ENCODE measurements around the gene PDE6B.
"Not testable (repeated sequence)": the region's sequence is repeated elsewhere in the genome, so short reads cannot be mapped to it uniquely, and the experiment has no call there.

The PDE6B gene

DNA sequence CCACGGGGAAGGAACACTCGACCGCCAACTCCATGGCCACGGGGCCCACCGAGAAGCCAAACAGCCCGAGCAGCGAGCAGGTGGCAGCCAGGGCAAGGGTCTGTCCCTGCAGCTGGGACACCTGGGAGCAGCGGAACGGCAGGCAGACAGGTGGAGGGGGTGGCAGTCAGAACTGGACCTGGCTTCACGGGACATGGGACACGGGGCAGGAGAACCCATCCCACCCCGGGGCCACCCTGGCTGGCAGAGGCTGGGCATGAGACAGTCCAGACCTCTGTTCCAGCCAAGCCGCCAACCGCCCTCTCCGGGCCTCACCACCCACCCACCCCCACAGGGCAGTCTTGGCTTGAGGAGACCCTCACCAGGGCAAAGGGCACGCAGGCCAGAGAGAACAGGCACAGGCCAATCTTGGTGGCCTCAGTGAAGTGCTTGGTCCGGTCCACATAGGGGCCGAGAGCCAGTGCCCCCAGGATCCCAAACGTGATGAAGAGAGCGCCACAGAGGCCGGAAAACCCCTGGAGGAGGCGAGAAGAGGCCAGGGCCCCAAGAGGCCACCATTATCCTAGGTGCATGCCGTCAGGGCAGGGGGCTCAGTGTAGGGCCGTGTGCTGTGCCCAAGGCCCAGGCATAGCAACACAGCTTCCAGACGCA, 58.0 kb downstream of the PDE6B start:
- no peak for DNase-seq (ENCODE audit: low spot score)

DNA sequence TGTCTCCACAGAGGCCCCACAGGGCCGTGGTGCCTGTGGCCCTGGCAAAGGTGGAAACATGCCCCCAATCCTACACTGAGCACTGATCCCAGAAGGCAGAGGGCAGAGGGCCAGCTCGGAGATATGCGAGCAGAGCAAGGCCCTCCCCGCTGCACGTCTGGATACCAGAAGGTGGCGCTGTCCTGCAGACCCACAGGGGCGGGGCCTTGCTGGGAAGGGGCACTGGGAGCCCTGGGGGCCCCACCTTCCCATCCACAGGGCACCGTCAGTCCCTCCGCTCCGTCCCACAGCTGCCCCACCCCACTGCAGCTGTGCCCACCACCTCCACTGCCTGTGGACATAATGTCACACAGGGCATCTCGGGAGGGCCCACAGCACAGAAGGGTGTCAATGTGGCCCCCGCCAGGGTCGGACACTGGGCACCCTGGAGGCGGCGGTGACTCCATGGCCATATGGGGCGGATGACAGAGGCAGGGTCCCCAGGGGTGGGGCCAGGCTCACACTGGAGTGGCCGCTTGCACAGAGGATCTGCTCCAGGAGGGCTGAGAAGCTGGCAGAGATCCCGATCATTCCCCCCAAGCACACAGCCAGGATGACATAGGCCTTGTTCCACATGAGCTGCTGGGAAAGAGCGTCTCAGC, 58.7 kb downstream of the PDE6B start:
- DNase-seq (ENCODE audit: low spot score), result peak; percentile 78

DNA sequence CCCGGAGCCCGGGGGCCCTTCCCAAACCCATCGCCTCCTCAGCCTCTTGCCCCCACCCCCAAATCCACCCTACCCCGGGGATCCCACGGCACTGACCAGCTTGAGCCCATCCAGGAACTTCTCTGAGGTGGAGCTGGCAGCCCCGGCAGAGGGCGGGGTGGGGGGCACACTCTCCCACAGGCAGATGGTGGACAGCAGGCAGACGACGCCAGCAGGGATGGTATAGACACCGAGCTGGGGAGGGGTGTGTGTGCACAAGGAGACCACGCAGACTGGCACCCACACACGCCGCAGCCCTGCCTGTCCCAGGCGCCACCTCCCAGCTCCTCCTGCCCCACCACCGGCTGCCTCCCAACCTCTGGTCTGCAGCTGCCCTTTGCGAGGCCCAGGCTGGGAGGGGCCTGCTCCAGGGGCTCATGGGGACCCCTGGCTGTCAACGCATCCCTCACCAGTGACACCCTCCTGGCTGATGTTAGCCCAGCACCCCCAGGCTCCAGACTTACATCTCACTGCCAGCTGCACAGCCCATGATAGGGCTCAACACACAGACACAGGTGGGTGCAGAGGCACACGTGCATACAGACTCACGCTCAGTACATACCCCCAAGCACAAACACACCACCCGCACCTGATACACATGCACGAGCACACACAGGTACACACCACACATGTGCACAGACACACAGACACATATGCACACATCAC, 59.4 kb downstream of the PDE6B start:
- no peak for DNase-seq (ENCODE audit: low spot score)

DNA sequence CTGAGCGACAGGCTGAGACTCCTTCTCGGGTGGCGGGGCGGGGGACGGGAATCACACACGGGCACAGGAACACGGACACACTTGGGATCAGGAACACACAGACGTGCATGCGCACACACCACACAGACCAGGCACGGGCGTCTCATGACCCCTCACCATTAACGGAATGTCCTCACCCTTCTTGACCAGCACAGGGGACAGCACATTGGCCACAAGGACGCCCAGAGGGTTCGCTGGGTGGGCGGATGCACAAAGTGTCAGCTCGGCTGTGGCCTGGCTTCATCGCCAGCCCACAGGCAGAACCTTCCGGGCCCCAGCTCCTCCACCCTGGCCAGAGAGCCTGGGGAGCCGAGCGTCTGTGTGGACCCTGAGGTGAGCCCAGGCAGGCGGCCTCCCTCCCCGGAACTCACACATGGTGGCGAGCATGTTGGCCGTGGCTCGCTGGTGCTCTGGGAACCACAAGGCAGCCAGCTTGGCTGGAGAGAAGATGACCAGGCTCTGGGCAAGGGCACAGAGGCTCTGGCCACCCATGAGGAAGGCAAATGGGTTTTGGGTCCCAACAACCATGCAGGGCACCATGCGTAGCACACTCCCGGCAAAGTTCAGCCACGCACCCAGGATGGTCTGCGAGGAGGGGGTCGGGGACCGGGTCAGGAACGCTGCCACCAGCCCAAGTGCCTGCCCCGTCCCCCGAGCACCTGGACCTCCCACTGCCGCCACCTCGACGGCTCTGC, 60.5 kb downstream of the PDE6B start:
- DNase-seq (ENCODE audit: low spot score), result no peak

DNA sequence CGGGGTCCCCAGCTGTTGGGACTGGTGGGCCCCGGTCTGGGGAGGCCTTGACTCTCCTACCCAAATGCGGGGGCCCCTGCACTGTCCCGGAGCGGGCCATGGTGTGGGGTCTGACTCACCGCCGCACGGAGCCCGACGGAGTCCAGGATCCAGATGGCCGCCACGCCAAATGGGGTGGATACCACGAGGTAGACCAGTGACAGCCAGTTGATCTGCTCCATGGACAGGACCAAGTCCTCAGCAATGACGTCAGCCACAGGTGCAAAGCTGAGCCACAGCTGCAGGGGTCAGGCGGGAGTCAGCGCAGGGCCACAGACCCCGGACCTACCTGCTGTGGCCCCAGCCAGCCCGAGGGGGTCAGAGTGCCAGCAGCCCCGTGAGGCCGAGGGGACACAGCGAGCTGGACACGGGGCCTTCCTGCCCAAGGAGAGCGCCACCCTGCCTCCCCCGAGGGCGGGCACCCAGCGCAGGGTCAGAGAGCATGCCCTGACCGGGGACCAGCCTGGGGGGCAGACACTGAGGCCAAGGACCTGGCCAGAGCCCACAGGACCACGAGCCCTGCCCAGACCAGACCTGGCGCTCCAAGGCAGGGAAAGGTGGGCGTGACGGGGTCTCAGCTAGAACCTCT, 61.2 kb downstream of the PDE6B start:
- DNase-seq (ENCODE audit: low spot score), result no peak

DNA sequence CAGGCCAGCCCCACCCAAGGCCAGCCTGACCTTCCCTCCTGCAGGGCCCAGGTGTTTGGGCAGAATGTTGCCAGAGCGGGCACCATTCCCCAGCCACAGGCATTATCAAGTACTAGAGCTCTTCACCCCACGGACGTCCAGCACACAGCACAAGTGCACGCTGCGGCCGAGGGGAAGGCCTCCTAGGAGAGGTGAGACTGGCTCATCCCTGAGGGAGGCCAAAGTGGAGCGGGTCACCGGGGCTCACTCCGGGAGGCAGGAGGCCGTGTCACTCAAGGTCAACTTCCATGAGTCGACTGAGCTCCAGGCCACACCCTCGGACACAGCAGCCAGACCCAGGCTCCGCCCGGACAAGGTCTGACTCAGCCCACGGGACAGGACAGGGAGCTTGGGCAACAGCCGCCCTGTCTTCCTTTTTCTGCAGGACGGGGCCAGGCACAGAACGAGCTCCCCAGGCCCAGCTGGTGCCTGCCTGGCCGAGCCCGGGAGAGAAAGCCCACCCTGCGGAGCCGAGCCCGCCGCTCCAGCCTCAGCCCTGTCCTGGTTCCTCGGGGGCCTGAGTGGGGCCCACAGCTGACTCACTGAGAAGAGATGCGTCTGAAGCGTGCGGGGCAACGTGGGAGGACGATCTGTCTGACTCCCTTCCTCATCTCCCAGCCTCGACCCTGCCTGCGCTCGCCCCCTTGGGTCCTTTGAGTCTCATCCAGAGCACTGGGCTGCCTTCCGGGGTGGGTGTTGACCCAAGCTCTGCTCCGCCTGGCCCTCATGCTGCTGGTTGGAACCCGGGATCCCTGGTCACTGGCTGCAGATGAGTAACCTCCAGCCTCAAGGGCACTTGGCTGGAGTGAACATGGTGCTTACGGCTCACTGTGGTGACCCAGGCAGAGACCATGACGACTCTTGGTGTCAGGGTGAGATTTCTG, 61.9 kb downstream of the PDE6B start:
- DNase-seq (ENCODE audit: low spot score), result peak; percentile 97

DNA sequence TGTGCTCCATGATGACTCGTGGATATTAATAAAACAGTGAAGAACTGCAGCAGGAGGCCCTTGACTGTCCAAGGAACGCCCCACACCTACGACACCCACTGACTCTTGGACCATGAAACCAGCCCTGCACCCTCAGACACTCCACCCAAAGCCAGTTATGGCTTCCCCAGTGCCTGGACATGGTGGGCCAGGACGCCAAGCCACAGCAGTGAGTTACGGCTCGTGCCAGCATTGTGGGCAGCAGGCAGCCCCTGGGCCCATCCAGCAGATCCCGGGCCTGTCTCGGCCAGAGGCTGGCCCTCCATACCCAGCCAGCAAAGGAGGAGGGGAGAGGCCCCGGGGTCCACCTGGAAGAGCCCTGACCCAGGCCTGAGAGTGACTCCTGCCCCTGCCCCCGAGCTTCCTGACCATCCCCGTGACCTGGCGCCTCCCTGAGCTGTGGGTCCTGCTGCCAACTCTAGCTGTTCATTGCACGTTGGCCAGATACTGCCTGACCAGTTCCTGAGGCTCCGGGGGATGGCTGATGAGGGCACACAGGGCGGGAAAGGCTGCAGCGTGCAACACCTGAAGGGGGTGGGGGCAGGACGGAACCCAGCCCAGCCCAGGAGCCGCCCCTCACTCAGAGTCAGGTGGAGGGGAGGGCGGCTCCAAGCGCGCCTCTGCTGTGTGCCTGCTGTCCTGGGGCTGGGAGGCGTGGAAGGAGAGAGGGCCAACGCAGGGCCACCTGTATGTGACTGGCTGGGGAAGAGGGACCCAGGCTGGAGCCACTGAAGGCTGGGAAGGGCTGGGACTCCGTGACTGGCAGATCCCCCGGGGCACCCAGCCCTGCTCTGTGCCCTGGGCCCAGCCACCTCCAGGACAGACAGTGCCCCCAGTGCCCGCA, 62.8 kb downstream of the PDE6B start:
- no peak for DNase-seq (ENCODE audit: low spot score)

DNA sequence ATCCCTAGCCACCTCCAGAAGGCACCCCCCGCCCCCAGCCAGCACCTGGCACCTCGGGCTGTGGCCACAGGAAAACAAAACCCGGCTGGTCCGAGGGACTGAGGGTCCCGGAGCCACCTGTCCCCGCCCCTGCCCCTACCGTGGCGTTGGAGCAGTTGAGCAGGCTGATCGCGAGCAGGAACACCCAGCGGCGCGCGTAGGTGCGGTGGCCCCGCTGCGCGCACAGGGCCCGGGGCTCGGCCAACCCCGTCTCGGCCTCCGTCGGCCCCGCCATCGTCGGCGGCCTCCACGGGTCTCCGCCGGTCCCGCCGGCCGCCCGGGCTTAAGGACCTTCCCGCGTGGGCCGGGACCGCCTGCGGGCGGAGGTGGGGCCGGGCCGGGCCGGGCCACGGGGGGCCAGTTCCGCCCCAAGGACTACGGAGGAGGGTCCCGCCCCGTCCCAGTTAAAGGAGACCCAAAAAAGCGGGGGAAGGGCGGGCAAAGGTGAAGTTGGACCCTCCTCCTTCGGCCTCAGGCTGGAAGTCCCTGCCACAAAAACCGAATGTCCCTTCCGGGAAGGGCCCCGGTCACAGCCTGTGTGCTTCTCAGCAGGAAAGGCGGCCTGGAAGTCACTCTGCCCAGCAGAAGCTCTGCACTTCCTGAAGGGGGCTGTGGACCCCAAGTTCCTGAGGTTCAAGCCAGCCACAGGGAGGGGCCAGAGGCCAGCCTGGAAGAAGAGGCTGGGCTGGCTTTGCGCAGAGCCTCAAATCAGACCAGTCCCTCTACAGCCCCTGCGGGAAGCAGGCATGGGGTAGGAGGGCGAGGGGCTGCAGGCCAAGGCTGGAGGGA, 63.7 kb downstream of the PDE6B start, which contains the start of gene SLC49A3:
SLC49A3 (minus strand) TSS at position 298 of the 828 bp plus-strand sequence; CDS start at position 274, 24 bp downstream.
- DNase-seq (ENCODE audit: low spot score), result peak; percentile 64

DNA sequence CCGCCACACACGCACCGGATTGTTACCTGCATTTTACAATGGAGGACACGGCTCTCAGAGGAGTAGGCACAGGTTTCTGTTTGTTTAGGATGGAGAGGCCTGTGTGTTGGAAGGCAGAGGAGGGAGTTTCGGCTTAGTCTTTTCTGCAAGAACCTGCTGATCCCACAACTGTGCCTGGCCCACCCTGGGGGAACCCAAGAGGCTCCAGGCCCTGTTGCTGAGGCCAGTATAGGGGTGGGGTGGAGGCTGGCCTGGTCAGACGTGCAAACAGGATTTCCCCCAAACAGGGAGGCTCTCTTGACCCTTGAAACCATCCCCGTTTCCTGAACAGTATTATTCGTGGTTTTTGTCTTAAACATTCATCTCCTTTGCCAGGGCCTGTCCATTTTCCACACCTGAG, 64.3 kb downstream of the PDE6B start:
- no peak for DNase-seq (ENCODE audit: low spot score)

DNA sequence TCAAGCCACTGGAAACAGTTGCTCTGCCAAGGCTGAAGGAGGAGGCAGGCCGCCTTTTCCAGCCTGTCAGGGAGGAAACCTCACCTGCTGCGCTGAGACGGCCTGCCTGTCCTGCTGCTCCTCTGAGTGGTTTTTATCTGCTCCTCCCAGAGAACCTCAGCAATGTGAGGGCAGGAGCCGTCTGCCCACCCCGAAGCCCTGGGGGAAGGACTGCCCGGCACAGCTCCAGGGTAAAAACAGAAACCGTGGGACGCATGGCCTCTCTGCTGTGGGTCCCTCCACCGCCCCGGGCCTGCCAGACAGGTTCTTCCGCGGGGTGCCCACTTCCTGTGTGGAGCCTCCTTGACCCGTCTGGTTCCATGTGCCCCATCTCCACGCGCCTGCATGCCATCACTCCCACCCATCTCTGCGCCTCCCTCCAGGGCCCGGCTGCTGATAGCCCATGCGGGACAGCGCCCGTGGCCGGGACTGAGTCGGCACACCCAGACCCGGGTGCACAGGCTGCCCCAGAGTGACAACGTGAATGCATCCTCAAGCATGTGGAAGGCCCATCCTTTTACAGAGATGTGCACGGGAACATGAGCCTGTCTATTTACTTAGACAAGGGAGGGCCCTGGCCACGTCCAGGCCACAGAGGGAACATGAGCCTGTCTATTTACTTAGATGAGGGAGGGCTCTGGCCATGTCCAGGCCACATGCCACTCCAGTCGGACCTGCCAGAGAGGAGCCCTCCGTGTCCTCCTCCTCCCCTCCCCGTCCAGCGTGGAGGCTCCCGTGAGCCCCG, 67.6 kb downstream of the PDE6B start:
- DNase-seq (ENCODE audit: low spot score), result no peak

DNA sequence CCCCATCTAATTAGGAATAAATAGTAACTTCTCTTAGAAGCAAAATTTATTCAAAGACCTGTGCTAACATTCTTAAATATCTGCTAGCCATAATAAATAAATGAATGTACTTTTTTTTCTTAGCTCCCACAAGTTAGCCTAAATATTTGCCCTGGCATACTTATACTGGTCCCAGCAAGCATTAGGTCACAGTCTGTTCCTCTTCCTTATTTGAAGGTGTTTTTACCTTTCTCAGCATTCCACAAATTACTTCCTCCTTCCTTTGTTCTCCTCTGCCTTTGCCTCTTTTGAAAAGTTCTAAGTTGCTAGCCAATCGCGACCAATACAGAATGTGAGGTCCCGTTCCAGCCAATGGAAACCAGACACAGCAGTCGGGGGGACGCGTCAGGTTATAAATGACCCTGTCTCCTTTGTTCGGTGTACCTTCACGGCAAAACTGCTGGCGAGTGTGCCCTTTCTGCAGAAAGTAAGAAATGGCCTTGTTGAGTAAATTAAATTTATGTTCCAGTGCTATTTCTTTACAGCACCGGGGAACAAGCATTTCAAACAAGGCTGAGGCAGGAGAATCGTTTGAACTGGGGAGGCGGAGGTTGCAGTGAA, 69.1 kb downstream of the PDE6B start:
- not testable (repeated sequence) for DNase-seq (ENCODE audit: low spot score)

DNA sequence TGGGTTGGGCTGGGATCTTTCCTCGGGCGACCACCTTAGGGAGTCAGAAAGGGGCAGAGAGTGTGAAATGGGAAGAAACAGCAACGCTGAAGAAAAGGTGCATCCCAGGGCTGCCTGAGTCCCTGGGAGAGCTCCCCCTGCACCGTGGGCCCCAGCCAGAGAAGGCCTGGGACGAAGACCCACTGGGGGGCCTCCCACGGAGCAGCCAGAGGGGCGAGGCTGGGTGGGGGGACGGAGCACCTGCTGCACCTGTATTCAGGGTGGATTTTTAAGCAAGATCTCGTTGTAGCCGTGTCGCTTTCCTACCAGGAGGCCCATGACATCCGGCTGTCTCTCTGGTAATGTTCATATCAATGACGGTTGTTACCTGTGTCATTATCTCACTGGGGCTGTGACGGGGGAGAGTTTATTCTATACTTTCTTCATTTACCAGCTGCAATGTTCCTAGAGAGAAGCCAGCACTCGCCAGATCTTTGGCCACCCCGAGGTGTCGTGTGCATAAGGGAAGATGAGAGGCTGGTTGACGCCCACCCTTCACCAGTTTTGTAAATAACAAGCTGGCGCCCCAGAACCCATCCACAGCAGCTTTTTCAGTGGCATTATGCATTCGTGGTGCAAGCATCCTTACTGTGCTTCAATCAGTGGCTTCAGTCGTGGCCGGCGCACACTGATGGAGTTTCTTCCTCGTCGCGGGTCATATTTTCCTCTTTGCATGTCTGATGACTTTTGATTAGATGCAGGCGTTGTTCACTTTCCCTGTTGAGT, 74.6 kb downstream of the PDE6B start:
- no peak for DNase-seq (ENCODE audit: low spot score)

DNA sequence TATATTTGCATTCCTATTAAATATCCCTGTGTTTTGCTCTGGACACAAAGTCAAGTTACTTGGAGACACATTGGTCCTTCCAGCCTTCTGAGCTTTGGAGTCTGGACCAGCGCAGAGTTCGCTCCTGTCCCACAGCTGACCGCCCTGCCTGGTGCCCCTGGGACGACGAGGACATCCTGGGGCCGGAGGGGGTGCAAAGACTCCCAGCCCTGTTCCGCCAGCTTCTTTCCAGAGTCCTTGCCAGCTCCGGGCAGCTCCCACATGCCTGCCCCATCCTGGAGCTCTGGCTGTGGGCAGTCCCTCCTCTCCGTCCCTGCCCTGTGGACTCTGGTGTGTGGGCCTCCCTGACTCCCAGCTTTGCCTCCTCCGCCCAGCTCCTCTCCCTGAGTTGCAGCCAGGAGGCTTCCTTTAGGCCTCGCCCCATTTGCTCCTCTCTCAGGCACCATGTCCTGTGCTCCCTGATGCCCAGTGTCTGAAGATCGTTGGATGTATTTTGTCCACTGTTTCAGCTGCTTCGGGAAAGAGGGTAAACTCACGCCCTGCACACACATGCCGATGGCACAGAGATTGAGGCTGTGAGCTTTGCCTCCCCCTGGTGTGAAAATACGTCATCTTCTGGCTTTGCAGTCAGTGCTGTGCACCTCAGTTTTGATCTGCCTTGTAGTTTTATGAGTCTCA, 75.4 kb downstream of the PDE6B start:
- DNase-seq (ENCODE audit: low spot score), result no peak

DNA sequence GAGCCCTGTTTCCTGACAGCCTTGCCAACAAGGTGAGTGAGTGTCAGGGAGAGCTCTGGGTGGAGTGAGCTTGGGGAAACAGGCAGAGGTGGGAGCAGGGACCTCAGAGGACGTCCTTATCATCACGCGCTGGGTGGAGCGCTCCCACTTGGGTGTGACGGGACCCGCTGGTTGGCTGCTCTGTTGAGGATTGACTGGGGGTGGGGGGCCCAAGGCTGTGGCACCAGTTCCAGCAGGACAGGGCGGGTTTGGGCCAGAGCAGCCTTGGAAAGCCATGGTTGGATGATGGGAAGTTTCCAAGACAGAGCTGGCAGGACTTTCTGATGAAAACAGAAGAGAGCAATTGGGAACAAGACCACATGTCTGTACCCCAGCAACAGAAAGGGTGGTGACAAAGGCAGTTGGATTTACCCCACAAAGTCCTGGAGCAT, 77.3 kb downstream of the PDE6B start:
- DNase-seq (ENCODE audit: low spot score), result no peak

DNA sequence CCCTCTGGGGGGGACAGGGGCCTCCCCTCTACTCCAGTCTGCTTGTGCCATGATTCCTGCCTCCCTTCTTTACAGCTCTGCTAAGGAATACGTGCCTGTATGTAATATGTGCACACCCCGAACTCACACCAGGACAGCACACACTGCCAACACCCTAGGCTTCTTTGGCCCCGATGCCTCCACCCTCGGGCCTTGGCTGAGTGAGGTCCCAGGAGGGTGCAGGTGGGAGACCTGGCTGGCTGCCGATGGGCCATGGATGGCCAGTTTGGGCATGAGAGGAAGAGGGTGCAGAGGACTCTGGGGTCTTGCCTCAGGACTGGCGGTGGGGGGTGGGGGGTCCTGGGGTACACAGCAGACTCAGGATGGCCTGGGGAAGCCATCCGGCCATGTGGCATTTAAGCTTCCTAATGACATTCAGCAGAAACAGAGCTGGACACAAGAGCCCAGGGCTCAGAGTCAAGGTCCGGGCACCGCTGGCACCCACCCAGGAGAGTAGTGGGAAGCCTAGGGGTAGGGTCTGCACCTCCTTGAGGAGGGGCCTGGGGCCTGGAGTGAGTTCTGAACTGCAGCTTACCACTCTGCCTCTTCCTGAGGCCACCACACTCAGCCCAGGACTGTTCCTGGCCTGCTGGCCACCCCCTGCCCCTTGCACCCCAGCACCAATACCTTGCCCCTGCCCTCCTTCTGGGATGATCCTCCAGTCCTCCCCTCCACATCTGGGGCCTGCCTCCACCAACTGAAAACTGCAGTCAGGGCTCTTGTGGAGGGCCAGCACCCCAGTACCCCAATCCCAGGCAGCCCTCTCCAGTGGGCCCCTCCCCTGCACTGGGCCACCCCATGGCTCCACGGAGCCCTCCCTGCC, 78.2 kb downstream of the PDE6B start:
- no peak for DNase-seq (ENCODE audit: low spot score)
